Activated CD4-positive, CD25-positive, alpha-beta regulatory T cell treated with anti-CD3 and anti-CD28 coated beads, Interleukin-2, amount 50 U/mL, for 16 hours (primary cell): ENCODE data around the gene ADA.
"Not testable (repeated sequence)": the region's sequence is repeated elsewhere in the genome, so short reads cannot be mapped to it uniquely, and the experiment has no call there.

Experiments
- DNase-seq: peaks from one replicate; pipeline ENCODE4 v3.0.0-alpha.2; 2020; ENCODE audit warnings: low read depth, low spot score

ADA gene

GRCh38 chr20:44651684-44652423 lies at the start of gene ADA:
Gene ADA (minus strand): TSS chr20:44651699. CDS start chr20:44651607, 92 bp downstream.
- DNase-seq, result no peak

- DNase-seq, result no peak
These were observed 48.8 kb upstream of the ADA start for GRCh38 chr20:44700306-44700705.

- DNase-seq, result no peak
These were observed 46.9 kb upstream of the ADA start for GRCh38 chr20:44698351-44698750.

- DNase-seq, result not testable (repeated sequence)
These were observed 45.5 kb upstream of the ADA start for GRCh38 chr20:44697041-44697440.

- no peak for DNase-seq
These were observed 44.8 kb upstream of the ADA start for GRCh38 chr20:44696315-44696714.

- DNase-seq, result no peak
These were observed 44.3 kb upstream of the ADA start for GRCh38 chr20:44695674-44696300.

GRCh38 chr20:44695295-44695673 lies 43.8 kb upstream of the ADA start:
- no peak for DNase-seq

GRCh38 chr20:44694159-44694558 lies 42.7 kb upstream of the ADA start:
- DNase-seq, result no peak

- no peak for DNase-seq
These were observed 42.1 kb upstream of the ADA start for GRCh38 chr20:44693627-44694026.

GRCh38 chr20:44692932-44693480 lies 41.5 kb upstream of the ADA start:
- no peak for DNase-seq

GRCh38 chr20:44691424-44692423 lies 40.2 kb upstream of the ADA start:
- no peak for DNase-seq

- DNase-seq, result no peak
These were observed 39.4 kb upstream of the ADA start for GRCh38 chr20:44690781-44691423.

GRCh38 chr20:44689809-44690208 lies 38.3 kb upstream of the ADA start:
- DNase-seq, result no peak

GRCh38 chr20:44688053-44688625 lies 36.6 kb upstream of the ADA start:
- no peak for DNase-seq

- no peak for DNase-seq
These were observed 35.4 kb upstream of the ADA start for GRCh38 chr20:44686934-44687333.

GRCh38 chr20:44684047-44684967 lies 32.8 kb upstream of the ADA start:
- DNase-seq, result no peak

GRCh38 chr20:44683263-44684046 lies 32.0 kb upstream of the ADA start:
- DNase-seq, result peak; percentile 6

GRCh38 chr20:44681796-44682566 lies 30.5 kb upstream of the ADA start:
- no peak for DNase-seq
